Hair follicular keratinocyte (primary cell): ENCODE results near the gene ZFP3. TPM values are rescaled to one million over a fixed set of nuclear protein-coding genes. Genes with fewer than 3 reads are reported as not detected.

ENCODE experiments used
- total RNA-seq: library from RNA; depleted of rRNA; stranded (reverse); fragments of >200 nt; gene quantifications from 2 replicates; pipeline ENCODE4 v1.2.3, GENCODE V29; 2015

The ZFP3 gene
- total RNA-seq: 0.30 and 0.94 TPM in 2 replicates

DNA sequence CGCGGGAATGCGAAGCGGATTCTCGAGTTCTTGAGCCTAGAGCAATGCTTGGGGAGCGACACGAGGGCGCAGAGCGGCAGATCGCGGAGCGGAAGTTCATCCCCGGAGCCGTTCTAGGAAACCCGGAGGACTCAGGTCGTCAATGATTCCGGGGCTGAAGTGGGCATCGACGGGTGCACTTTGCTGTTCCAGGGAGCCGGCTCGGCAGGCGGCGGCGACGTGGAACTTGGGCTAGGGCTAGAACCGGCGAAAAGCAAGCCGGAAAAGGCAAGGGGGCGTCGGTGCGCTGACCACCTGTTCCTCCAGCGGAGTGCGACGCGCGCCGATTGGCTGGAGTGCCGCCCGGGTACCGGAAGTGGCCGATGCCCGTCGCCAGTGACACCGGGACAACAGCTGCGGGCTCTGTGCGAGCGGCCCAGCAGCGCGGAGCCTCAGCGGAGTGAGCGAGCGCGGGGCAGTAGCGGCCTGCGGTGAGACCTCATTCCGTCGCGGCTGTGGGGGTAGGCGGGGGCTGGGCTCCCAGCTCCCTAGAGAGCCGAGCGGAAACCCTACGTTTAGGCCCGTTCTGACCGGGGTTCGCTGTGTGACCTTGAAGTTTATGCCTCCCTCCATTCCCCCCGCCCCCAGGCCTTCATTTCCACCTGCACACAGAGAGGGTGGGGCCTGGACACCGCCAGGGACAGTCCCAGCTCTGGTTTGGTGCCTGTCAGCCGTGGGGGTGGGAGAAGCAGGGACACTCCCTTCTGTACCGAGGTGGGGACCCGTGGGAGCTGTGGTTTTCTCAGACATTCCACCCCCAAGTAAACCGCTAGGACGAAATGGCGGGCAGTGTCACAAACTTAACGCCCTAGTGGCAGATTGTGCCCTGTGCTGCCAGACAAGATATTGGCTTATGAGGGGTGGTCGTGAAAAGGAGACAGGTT, at the start of gene ZFP3:
ZFP3 (plus strand) TSS at position 362 of the 923 bp plus-strand sequence. CDS start 13,038 bp downstream, outside the sequence.

DNA sequence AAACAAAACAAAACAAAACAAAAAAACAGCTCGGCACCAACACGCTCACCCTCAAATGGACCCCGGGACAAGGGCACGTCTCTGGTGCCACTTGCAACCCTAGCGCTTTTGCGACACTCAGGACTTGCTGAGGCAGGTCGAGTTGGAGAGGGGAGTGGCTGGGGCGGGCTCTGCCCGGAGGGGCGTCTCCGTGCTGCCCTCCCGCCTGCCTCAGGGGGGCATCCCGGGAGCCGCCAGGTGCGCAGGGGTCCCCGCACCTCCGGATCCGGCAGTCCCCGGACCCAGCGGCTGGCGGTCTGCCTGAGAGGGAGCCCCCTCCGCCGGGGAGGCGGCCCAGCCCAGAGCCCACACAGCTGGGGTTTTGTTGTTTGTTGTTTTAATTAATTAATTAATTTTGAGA, 43.0 kb upstream of the ZFP3 start, which contains the start of gene SLC52A1:
SLC52A1 (minus strand) TSS at position 112 of the 400 bp plus-strand sequence. CDS start 820 bp downstream, outside the sequence.

DNA sequence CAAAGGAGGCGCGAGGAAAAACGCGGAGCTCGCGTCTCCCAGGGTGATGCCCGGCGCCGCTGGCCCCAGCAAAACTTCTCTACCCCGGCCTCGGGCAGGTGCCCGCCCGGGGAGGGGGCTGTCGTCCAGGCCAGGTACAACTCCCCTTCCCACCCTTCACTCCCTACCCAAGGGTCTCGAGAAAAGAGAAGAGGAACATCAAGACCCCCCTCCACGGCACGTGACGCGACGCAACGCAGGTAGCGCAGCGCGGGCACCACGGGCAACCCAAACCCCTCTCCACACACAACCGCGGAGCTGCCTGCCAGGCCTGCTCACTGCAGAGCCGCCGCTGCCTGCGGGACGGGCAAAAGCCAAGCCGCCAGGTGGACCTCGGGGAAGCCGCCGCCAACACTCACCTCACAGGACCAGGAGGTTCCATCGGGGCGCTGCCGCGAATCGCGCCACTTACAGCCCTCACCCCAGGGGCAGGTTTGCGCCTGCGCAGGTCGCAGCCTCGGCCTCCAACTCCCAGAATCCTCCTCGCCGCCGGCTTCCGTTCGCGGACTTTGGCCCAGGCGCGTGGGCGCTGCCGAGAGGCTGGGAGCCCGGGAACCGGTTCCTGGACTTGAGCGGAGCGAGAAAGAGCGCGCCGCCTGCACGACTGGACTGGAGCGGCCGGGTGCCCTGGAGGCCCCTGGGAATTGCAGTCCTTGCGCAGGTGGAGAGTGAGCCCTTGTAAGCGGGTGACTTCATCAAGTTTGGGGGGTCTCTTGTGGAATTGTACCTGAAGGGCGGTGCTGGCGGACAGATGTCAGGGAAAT, 33.3 kb downstream of the ZFP3 start, which contains the start of gene ZNF232:
ZNF232 (minus strand) TSS at position 477 of the 803 bp plus-strand sequence; CDS start at position 421, 56 bp downstream.

DNA sequence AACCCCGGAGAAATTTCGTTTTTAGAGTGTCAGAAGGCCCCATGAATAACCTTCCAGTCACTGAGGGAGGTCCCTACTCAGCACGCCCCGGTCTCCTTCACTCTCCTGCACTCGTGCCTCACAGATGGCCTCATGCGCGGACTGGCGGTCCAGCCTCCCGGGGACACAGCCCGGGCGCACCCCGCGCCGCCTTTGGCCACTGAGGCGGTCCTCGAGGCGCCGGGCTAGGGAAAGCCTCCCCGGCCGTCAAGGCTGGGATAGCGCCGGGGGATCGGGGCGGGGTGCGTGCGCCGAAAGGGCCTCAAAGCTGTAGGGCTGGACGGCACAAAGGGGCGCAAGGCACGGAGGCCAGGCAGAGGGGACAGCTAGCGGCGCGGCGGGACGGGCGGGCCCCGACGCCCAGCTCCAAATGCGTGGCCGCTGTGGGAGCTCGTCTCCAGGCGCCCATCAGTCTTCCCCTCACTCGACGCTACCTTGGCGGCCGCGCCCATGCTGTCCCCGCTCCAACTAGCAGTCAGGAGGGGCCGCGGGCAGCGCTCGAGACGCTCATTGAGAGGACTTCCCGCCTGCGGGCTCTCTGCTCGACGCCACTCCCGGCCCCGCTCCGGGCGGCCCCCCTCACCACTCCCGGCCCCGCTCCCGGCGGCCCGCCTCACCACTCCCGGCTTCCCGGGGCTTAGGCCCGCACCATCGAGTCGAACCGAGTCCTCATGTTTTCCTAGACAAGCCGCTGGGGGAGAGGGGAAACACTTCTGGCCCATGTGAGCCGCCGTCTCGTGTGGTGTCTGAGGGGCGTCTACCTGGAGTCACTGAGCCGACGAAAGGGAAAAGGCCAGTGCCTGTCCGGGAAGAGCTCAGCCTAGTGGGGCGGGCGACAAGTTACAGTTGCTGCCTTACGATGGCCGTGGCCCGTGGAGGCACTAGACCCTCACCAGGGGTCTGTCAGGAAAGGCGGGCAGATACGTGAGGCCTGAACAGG, 37.7 kb downstream of the ZFP3 start, which contains the start of gene USP6:
USP6 (plus strand) TSS at position 360 of the 979 bp plus-strand sequence. CDS start 14,336 bp downstream, outside the sequence.

Other genes with a start within 250 kb of the ZFP3 start
- gene MINK1, start 245.1 kb upstream of the ZFP3 start, total RNA-seq: 43.4 and 65.6 TPM in 2 replicates
- gene C17orf107, start 178.9 kb upstream of the ZFP3 start, total RNA-seq: 1.1 and 2.2 TPM in 2 replicates
- gene CHRNE, start 175.4 kb upstream of the ZFP3 start, total RNA-seq: not detected in 2 replicates
- gene GP1BA, start 146.2 kb upstream of the ZFP3 start, total RNA-seq: not detected in 2 replicates
- 53.0 and 63.6 TPM in 2 replicates for gene SLC25A11, start 138.4 kb upstream of the ZFP3 start, total RNA-seq
- 50.5 and 60.4 TPM in 2 replicates for gene RNF167, start 138.2 kb upstream of the ZFP3 start, total RNA-seq
- 1,881 and 2,020 TPM in 2 replicates for gene PFN1, start 129.9 kb upstream of the ZFP3 start, total RNA-seq
- 0.61 and 0.86 TPM in 2 replicates for gene ENO3, start 127.3 kb upstream of the ZFP3 start, total RNA-seq
- 64.0 and 77.2 TPM in 2 replicates for gene SPAG7, start 110.7 kb upstream of the ZFP3 start, total RNA-seq
- 9.7 and 22.2 TPM in 2 replicates for gene CAMTA2, start 90.8 kb upstream of the ZFP3 start, total RNA-seq
- gene INCA1, start 80.9 kb upstream of the ZFP3 start, total RNA-seq: 0.08 TPM in 1 of 2 replicates, not detected in the other
- 73.7 and 76.2 TPM in 2 replicates for gene KIF1C, start 80.5 kb upstream of the ZFP3 start, total RNA-seq
- 0.08 and 0.62 TPM in 2 replicates for gene SLC52A1, start 43.0 kb upstream of the ZFP3 start, total RNA-seq
- gene ZNF232, start 33.4 kb downstream of the ZFP3 start, total RNA-seq: 5.8 and 5.9 TPM in 2 replicates
- under 0.01 TPM in 1 of 2 replicates, not detected in the other for gene USP6, start 37.6 kb downstream of the ZFP3 start, total RNA-seq
- 0.87 and 2.1 TPM in 2 replicates for gene ZNF594, start 113.4 kb downstream of the ZFP3 start, total RNA-seq
- gene SCIMP, start 156.4 kb downstream of the ZFP3 start, total RNA-seq: not detected in 2 replicates
- 19.8 and 28.0 TPM in 2 replicates for gene RABEP1, start 203.8 kb downstream of the ZFP3 start, total RNA-seq